ENCODE results near the gene DPEP2.
"Not testable (repeated sequence)": the region's sequence is repeated elsewhere in the genome, so short reads cannot be mapped to it uniquely, and the experiment has no call there.

The DPEP2 gene

GRCh38 chr16:68005786-68006286 is 6.6 kb upstream of the DPEP2 start:
- DNase-seq = no peak

- no peak for DNase-seq
Measured at GRCh38 chr16:68005211-68005610, 5.9 kb upstream of the DPEP2 start.

- peak; percentile 84 for DNase-seq
Measured at GRCh38 chr16:68003031-68003430, 3.7 kb upstream of the DPEP2 start.

DNA sequence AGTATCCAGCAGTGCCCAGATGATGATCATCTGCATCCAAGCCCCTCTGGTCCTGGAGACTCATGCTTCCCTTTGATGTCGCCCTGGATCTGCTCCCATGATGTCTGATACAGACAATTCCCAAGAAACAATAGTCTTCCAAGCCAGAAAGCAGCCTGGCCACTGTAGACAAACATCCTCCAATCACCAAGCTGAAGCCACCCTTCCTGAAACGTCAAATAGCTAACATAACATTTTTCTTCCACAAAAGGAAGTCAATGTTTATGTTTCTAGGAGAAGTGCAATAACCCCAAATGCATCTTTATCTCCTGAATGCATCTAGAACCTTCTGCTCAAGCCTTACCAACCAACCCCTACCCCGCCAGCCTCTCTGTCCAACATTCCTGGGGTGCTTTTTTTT is 1.2 kb upstream of the DPEP2 start:
- no peak for DNase-seq

GRCh38 chr16:67999985-68000384 is 701 bp upstream of the DPEP2 start:
- DNase-seq = no peak

DNA sequence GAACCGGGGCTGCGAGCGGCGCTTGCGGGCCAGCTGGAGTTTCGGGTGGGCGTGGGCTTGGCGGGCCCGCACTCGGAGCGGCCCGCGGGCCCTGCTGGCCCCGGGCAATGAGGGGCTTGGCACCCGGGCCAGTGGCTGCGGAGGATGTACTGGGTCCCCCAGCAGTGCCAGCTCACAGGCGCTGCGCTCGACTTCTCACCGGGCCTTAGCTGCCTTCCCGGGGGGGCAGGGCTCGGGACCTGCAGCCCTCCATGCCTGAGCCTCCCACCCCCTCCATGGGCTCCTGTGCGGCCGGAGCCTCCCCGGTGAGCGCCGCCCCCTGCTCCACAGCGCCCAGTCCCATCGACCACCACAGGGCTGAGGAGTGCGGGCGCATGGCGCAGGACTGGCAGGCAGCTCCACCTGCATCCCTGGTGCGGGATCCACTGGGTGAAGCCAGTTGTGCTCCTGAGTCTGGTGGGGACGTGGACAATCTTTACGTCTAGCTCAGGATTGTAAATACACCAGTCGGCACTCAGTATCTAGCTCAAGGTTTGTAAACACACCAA is 979 bp downstream of the DPEP2 start:
- not testable (repeated sequence) for DNase-seq

DNA sequence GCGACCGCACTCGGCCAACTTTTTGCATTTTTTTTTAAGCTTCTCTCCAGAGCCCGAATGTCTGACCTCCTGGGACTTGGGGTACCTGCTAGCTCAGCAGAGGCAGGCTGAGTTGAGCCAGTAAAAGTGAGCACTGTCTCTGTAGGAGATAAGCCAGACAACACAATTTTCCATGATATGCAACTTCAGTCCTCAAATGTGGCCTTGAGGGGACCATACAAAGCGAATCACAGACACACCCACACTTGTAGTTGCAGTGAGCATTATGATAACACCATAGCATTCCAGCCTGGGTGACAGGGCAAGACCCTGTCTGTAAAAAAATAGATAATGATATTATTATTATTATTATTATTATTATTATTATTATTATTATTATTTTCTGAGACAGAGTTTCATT is 2.6 kb downstream of the DPEP2 start:
- no peak for DNase-seq

GRCh38 chr16:67995423-67995822 is 3.9 kb downstream of the DPEP2 start:
- DNase-seq = no peak

DNA sequence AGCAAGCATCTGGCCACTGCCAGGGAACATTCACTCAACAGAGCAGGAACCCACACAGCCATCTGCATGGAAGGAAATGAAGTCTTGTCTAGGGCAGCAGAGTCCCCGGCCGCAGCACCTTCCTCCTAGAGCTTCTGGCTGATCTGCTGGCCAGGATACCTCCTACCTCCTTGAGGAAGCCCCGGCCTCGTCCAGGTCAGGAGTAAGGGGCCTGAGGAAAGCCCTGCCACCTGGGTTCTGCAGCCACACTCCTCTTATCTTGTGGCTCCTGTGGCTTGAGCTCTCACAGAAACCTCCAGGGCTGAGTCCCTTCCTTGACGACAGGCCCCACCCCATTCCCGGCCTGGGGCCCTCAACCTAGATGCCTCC is 5.3 kb downstream of the DPEP2 start:
- not testable (repeated sequence) for DNase-seq

GRCh38 chr16:67993207-67994039 is 5.9 kb downstream of the DPEP2 start:
- DNase-seq = peak; percentile 73

DNA sequence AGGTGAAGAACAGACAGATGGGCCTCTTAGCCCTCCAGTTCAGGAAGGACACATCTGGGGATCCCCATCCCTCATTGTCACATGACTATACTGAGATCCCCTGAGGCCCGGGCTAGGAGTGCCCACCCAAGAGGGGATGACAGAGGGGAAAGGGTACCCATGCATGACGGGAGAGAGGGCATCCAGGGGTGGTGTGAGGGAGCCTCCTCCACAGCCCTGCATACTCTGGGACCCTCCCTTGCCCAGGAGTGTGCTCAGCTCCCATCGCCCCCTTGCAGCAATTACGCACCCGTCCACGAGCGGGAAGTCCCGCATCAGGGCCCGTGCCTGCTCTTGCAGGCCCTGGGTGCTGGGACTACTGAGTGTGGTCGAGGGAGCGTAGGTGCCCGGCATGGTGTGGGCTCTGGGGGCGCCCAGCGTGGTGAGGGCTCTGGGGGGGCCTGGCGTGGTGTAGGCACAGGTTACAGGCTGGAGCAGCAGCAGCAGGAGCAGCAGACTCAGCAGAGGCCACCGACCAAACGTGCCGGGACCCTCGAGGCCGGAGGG is 6.5 kb downstream of the DPEP2 start:
- no peak for DNase-seq

- no peak for DNase-seq
Measured at GRCh38 chr16:67990018-67990386, 9.3 kb downstream of the DPEP2 start.

GRCh38 chr16:67989322-67990017 is 9.8 kb downstream of the DPEP2 start:
- no peak for DNase-seq

DNA sequence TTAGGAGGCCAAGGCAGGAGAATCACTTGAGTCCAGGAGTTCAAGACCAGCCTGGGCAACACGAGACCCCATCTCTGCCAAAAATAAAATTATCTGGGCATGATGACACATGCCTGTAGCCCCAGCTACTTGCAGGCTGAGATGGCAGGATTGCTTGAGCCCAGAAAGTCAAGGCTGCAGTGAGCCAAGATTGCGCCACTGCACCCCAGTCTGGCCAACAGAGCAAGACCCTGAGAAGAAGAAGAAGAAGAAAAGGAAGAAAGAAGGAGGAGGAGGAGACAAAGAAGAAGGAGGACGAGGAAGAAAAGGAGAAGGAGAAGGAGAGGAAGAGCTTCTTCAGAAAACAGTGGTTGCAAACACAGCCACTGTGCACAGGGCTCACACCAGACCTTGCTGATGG is 10.6 kb downstream of the DPEP2 start:
- DNase-seq = no peak

DNA sequence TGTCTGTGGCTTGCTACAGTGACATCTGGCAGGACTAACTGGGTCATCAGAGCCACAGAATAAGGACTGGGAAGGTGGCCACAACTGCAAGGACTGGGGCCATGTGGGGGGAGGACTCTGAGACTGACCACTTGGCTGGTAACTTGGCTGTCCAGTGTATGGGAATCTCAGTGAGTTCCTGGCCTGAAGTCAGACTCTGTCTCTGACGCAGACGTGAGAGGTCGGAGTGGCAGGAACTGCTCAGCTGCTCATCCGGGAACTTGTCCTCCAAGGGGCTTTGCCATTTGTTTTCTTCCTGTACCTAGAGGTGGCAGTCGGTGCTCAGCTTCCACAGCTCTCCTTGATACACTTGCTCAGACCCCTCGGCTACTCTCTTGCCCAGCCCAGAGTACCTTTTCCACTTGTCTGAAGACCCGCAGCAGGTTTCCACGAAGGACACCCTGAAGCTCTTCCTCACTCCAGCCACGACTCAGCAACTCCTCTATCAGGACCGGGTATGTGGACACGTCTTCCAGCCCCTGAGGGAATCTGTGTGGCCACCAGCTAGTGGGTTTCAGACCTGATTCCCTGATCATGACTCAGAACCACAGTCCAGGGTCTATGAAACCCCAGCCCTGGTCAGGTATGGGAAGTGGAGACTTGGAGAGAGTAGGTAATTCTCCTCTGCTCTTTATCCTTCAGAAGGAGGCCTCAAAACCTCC is 11.7 kb downstream of the DPEP2 start:
- no peak for DNase-seq

DNA sequence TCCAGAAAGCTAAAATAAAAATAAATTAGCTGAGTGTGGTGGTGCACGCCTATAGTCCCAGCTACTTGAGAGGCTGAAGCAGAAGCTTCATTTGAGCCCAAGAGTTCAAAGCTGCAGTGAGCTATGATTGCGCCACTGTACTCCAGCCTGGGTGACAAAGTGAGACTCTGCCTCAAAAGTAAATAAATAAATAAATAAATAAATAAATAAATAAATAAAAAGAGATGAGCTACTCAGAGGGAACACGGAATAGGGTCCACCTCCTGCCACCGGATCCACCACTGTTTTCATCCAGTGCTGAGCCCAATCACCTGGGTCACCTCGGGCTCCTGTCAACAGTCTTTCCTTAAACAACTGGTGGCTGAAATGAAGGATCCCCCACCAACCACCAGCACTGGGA is 12.3 kb downstream of the DPEP2 start:
- no peak for DNase-seq

DNA sequence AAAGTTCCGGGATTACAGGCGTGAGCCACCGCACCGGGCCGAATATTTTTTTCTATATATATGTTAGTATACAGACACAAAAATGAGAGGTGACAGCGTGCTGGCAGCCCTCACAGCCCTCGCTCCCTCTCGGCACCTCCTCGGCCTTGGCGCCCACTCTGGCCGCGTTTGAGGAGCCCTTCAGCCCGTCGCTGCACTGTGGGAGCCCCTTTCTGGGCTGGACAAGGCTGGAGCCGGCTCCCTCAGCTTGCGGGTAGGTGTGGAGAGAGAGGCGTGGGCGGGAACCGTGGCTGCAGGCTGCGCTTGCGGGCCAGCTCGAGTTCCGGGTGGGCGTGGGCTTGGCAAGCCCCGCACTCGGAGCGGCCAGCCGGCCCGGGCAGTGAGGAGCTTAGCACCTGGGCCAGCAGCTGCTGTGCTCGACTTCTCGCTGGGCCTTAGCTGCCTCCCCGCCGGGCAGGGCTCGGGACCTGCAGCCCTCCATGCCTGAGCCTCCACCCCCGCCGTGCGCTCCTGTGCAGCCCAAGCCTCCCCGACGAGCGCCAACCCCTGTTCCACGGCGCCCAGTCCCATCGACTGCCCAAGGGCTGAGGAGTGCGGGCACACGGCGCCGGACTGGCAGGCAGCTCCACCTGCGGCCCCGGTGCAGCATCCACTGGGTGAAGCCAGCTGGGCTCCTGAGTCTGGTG is 17.1 kb downstream of the DPEP2 start:
- no peak for DNase-seq

DNA sequence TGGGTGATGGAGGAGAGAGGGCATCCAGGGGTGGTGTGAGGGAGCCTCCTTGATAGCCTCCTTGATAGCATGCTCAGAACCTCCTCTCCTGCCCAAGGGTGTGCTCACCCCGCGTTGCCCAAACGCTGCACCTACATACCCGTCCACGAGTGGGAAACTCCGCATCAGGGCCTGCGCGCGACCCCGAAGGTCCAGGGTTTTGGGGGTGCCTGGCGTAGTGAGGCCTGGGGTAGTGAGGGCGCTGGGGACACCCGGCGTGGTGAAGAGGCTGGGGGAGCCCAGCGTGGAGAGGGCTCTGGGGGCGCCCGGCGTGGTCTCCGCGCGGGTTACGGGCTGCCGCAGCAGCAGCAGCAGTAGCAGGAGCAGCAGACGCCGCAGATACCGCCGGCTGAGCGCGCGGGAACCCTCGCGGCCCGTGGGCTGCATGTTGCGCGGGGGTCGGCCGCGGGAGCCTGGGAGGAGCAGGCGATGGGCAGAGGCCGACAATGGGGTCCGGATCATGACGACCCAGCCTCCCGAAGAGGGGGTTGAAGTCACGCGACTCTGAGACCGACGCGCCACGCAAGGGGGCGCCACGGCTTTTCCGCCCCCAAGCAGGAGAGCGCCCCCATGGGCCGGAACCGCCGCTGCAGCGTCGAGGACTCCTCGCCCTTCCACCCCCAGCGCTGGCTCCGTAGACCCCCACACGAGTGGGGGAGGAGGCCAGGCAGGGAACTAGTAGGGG is 19.2 kb downstream of the DPEP2 start, which contains the start of gene DPEP3:
Gene DPEP3, minus strand, starts transcription at position 545 of the 724 bp plus-strand sequence. Its CDS starts 119 bp downstream, at position 426.
- no peak for DNase-seq

GRCh38 chr16:67977469-67978227 is 21.6 kb downstream of the DPEP2 start:
- DNase-seq = no peak

- no peak for DNase-seq
Measured at GRCh38 chr16:67977005-67977404, 22.3 kb downstream of the DPEP2 start.

DNA sequence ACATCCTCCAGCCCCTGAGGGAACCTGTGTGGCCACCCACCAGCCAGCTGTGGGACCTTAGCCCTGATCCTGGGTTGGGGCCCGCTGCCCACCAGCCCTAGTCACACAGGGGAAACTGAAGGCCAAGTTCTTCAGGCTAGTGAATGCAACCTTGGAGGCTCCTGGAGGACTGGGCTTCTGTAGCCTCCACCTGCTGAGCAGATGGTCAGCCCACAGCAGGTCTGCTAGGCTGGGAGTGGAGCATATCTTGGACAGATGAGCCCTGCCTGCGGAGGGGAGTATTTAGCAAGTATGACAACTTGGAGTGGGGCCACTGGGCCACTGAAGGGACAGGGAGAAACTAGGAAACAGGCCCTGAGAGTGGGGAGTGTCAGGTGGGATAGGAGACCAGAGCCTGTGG is 23.1 kb downstream of the DPEP2 start:
- no peak for DNase-seq
